22Rv1 (cell line): ENCODE results near the gene SLC39A11.

Source experiments
- ZFX ChIP-seq: fragments of 450-650 bp; IDR thresholded peaks from 2 replicates; pipeline ENCODE4 v1.6.1; 2017; ENCODE audit warnings: antibody characterized with exemption, borderline replicate concordance
- TF ChIP-seq, protein P1 (sequence below): fragments of 450-650 bp; IDR thresholded peaks from 2 replicates; pipeline ENCODE4 v1.5.1; 2017; ENCODE audit warnings: mild to moderate bottlenecking

DNA sequence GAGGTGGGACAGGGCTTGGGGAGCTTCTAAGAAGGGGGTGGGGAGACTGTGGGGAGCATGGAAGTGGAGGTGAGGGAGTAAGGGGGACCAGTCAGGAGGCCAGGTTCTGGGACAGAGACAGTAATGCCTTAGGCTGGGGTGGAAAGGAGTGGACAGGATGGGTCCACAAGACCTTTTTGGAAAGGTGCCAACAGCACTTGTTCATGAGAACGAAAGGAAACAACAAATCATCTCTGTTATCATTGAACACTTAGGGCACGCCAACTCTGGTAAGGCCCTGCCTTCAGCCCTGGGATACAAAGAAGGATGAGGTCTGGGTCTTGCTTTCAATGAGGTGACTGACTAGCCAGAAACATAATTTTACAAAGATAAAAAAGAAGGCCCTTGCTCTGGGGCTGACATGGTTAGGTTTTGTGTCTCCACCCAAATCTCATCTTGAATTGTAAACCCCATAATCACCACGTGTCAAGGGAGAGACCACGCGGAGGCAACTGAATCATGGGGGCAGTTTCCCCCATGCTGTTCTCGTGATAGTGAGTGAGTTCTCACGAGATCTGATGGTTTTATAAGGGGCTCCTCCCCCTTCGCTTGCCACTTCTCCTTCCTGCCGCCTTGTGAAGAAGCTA, 113.8 kb downstream of the SLC39A11 start:
- TF ChIP-seq, protein P1, sequence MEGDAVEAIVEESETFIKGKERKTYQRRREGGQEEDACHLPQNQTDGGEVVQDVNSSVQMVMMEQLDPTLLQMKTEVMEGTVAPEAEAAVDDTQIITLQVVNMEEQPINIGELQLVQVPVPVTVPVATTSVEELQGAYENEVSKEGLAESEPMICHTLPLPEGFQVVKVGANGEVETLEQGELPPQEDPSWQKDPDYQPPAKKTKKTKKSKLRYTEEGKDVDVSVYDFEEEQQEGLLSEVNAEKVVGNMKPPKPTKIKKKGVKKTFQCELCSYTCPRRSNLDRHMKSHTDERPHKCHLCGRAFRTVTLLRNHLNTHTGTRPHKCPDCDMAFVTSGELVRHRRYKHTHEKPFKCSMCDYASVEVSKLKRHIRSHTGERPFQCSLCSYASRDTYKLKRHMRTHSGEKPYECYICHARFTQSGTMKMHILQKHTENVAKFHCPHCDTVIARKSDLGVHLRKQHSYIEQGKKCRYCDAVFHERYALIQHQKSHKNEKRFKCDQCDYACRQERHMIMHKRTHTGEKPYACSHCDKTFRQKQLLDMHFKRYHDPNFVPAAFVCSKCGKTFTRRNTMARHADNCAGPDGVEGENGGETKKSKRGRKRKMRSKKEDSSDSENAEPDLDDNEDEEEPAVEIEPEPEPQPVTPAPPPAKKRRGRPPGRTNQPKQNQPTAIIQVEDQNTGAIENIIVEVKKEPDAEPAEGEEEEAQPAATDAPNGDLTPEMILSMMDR = no peak
- no peak for TF ChIP-seq ZFX
